A549 treated with CpdA at 1 μM for 4 hours (cell line): Measurements from ENCODE around the gene NDUFC1. TPM values are rescaled to one million over a fixed set of nuclear protein-coding genes. Genes with fewer than 3 reads are reported as not detected.

ENCODE experiments used
- total RNA-seq: library from RNA; stranded (reverse); fragments of 200-300 nt; extraction: Qiagen RNA extraction; gene quantifications from 5 replicates; pipeline ENCODE4 v1.2.3, GENCODE V29; 2022; ENCODE audit warnings: low read depth

NDUFC1 gene
- total RNA-seq: 73.3 to 81.5 TPM (median 76.7 TPM) in 5 replicates

DNA sequence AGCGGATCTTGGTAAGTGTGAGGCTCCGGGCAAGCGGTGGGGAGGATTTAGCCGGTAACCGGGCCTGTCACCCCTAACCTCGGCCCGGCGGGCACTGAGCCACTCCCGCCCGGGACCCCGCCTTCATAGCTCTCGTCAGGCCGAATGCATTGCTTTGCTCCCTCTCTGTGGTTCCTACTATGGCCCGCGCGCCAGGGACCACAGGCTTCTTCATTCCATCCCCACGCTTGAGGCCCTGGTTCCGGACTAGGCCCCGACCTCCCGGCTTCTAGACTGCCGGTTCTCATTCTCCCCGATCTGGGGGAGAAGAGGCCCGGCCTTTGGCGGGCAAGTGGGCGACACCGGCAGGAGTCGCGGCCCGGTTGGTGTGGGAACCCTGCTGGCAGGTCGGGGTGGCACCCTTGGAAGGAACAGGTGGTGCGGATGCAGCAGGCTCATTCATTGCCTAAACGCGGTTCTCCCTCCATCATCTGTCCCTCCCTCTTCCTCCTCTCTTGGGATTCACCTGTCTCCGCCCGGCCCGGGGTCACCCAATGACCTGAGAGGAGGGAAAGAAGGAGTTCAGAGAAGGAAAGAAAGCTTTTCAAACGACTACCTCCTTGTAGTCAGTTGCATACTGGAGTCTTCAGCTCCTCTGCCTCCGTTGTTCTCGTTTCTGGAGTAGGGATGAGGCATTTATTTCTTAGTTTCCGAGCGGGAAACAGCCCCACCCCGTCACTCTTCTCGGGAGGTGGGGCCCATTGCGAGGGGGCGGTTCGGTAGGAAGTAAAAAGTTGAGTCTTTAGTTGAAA is at the start of gene NDUFC1:
Gene NDUFC1, minus strand, starts transcription at position 657 of the 791 bp plus-strand sequence. CDS start 6,679 bp downstream, outside the sequence.

GRCh38 chr4:139301113-139301820 is 1.0 kb downstream of the NDUFC1 start, which contains the start of gene NAA15:
Gene NAA15, plus strand, starts transcription at chr4:139301505. Its CDS starts 273 bp downstream, at chr4:139301778.

GRCh38 chr4:139279760-139280620 is 22.3 kb downstream of the NDUFC1 start, which contains the start of gene MGARP:
Gene MGARP, minus strand, starts transcription at chr4:139280225. Its CDS starts 67 bp downstream, at chr4:139280158.

Other genes with a start within 250 kb of the NDUFC1 start
- gene ELF2, start 125.3 kb downstream of the NDUFC1 start, total RNA-seq: 10.6 to 18.0 TPM (median 14.1 TPM) in 5 replicates
- gene MGARP, start 22.3 kb downstream of the NDUFC1 start, total RNA-seq: 0.45 to 1.1 TPM (median 0.83 TPM) in 5 replicates
- gene NAA15, start 972 bp downstream of the NDUFC1 start, total RNA-seq: 23.0 to 40.8 TPM (median 27.3 TPM) in 5 replicates
- gene RAB33B, start 151.6 kb upstream of the NDUFC1 start, total RNA-seq: 1.8 to 2.8 TPM (median 2.2 TPM) in 5 replicates